SU-DHL-6 (cell line): ENCODE measurements around the gene P2RY14.

Experiments used
- H2AFZ ChIP-seq: fragments of 200-600 bp; sonication (generic); 2 replicates; pipeline ENCODE4 v1.6.1; 2014; ENCODE audit warnings: low read depth, mild to moderate bottlenecking, moderate library complexity, mixed read lengths, antibody characterized with exemption, low read length; ENCODE audit not compliant: severe bottlenecking
- H3F3A ChIP-seq: fragments of 200-600 bp; shearing (Covaris generic); 2 replicates; pipeline ENCODE4 v1.6.0; 2016; ENCODE audit warnings: antibody characterized with exemption, mild to moderate bottlenecking; ENCODE audit not compliant: insufficient read depth
- H3K27ac ChIP-seq: fragments of 200-600 bp; sonication (generic); 2 replicates; pipeline ENCODE4 v1.5.1; 2016; ENCODE audit warnings: low read depth, mild to moderate bottlenecking, low read length, moderate library complexity, mixed read lengths
- H3K27me3 ChIP-seq: fragments of 200-600 bp; sonication (generic), shearing (Covaris generic); 2 replicates; pipeline ENCODE4 v1.6.0; 2014; ENCODE audit warnings: mild to moderate bottlenecking, low read length
- H3K36me3 ChIP-seq: fragments of 200-600 bp; sonication (generic); 2 replicates; pipeline ENCODE4 v1.6.1; 2014; ENCODE audit warnings: mild to moderate bottlenecking, low read length, mixed read lengths
- H3K4me2 ChIP-seq: fragments of 300-600, 200-600 bp; shearing (Covaris generic), sonication (generic); 2 replicates; pipeline ENCODE4 v1.6.0; 2014; ENCODE audit warnings: low read length, low read depth, mild to moderate bottlenecking; ENCODE audit not compliant: poor library complexity, severe bottlenecking
- H3K4me3 ChIP-seq: fragments of 200-600 bp; sonication (generic); 2 replicates; pipeline ENCODE4 v1.5.1; 2014; ENCODE audit warnings: antibody characterized with exemption, low read length, mild to moderate bottlenecking, mixed read lengths; ENCODE audit not compliant: insufficient read depth, poor library complexity, severe bottlenecking
- H3K79me2 ChIP-seq: fragments of 200-600 bp; sonication (generic); 2 replicates; pipeline ENCODE4 v1.6.1; 2014; ENCODE audit warnings: mild to moderate bottlenecking, low read length, moderate library complexity; ENCODE audit not compliant: insufficient read depth
- H3K9ac ChIP-seq: fragments of 200-600 bp; sonication (generic); 2 replicates; pipeline ENCODE4 v1.7.0; 2014; ENCODE audit warnings: mild to moderate bottlenecking, low read length
- H3K9me2 ChIP-seq: fragments of 200-600 bp; sonication (generic); replicated peaks from 2 replicates; pipeline ENCODE4 v1.6.1; 2014; ENCODE audit warnings: low read length; ENCODE audit not compliant: insufficient read depth
- H3K9me3 ChIP-seq: fragments of 200-600 bp; sonication (generic); 2 replicates; pipeline ENCODE4 v1.6.1; 2014; ENCODE audit warnings: low read length, mixed read lengths; ENCODE audit not compliant: insufficient read depth
- H4K20me1 ChIP-seq: fragments of 200-600 bp; sonication (generic); 2 replicates; pipeline ENCODE4 v1.6.1; 2014; ENCODE audit warnings: low read depth, mild to moderate bottlenecking, antibody characterized with exemption, low read length, moderate library complexity, mixed read lengths
- EZH2phosphoT487 ChIP-seq: fragments of 200-600 bp; sonication (generic), shearing (Covaris generic); conservative IDR thresholded peaks from 2 replicates; pipeline ENCODE4 v1.6.1; 2018; ENCODE audit warnings: mild to moderate bottlenecking, antibody characterized with exemption, low read length, moderate library complexity, mixed read lengths
- TF ChIP-seq, protein P1 (sequence below): fragments of 200-600 bp; sonication (generic); IDR thresholded peaks from one replicate; pipeline ENCODE4 v1.5.1; 2017; ENCODE audit warnings: antibody characterized with exemption, mild to moderate bottlenecking, low read length, moderate library complexity; ENCODE audit not compliant: insufficient read depth, poor library complexity, severe bottlenecking

P2RY14 gene

GRCh38 chr3:151321526-151321925 is 43.2 kb upstream of the P2RY14 start:
- TF ChIP-seq, protein P1, sequence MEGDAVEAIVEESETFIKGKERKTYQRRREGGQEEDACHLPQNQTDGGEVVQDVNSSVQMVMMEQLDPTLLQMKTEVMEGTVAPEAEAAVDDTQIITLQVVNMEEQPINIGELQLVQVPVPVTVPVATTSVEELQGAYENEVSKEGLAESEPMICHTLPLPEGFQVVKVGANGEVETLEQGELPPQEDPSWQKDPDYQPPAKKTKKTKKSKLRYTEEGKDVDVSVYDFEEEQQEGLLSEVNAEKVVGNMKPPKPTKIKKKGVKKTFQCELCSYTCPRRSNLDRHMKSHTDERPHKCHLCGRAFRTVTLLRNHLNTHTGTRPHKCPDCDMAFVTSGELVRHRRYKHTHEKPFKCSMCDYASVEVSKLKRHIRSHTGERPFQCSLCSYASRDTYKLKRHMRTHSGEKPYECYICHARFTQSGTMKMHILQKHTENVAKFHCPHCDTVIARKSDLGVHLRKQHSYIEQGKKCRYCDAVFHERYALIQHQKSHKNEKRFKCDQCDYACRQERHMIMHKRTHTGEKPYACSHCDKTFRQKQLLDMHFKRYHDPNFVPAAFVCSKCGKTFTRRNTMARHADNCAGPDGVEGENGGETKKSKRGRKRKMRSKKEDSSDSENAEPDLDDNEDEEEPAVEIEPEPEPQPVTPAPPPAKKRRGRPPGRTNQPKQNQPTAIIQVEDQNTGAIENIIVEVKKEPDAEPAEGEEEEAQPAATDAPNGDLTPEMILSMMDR: no peak
- TF ChIP-seq EZH2phosphoT487: no peak
- Histone ChIP-seq H4K20me1 (no peaks in the 10 kb centered on the region), H3K79me2 (no peaks in the 10 kb centered on the region), H3K4me2 (no peak overlapping the region), H3K4me3 (no peak overlapping the region), H3K9me2 (no peaks in the 10 kb centered on the region), H3K27me3 (no peaks in the 10 kb centered on the region), H3K27ac (no peak overlapping the region), H2AFZ (no peak overlapping the region), H3K36me3 (no peaks in the 10 kb centered on the region), H3F3A (no peaks in the 10 kb centered on the region), H3K9me3 (no peaks in the 10 kb centered on the region), H3K9ac (no peak overlapping the region)

DNA sequence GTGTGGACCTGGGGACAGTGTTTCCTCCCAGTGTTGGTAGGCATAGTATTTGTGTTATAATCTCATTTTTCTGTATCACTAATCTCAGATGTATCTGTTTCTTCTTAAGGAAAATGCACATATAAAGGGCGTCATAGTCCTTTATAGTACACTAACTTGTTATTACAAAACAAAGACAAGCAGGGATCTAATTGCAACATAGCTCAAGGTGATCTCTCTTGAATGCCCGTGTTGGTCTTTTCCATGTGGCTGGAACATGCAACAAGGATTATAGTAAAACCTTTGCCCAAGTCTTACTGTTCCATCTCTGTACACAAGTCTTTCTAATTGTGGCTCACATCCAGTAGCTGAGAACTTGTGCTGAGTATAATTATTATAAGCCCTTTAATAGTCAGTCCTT is 41.8 kb upstream of the P2RY14 start:
- Histone ChIP-seq H3K9me2 (no peaks in the 10 kb centered on the region), H3K27ac (no peak overlapping the region), H3K27me3 (no peaks in the 10 kb centered on the region), H3K4me3 (no peak overlapping the region), H3K36me3 (no peaks in the 10 kb centered on the region), H3K9ac (no peak overlapping the region), H4K20me1 (no peaks in the 10 kb centered on the region), H3K4me2 (no peak overlapping the region), H3K9me3 (no peaks in the 10 kb centered on the region), H2AFZ (no peak overlapping the region), H3K79me2 (no peaks in the 10 kb centered on the region), H3F3A (no peaks in the 10 kb centered on the region)
- TF ChIP-seq, protein P1: no peak
- no peak for TF ChIP-seq EZH2phosphoT487

DNA sequence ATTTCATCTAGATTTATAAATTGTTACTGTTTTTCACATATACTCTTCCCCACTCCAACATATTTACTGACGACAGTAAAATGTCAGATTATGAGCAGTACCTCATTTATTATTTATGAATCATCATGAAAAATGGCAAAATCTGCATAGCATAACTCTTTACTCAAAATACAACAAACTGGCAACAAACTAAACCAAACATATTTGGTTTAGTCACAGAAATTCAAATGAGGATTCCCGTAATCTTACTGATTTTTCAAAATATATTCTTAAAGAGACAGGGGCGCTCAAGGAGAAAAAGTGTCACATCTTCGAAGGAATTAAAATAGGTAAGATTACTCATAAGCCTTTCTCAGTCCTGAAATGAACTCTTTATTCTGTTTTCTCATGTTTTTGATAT is 41.3 kb upstream of the P2RY14 start:
- no peaks in the 10 kb centered on the region for H3F3A ChIP-seq
- H3K36me3 ChIP-seq: no peaks in the 10 kb centered on the region
- no peak overlapping the region for H3K4me3 ChIP-seq
- H3K9ac ChIP-seq: no peak overlapping the region
- no peaks in the 10 kb centered on the region for H3K27me3 ChIP-seq
- no peaks in the 10 kb centered on the region for H3K9me3 ChIP-seq
- no peak overlapping the region for H3K4me2 ChIP-seq
- no peak overlapping the region for H3K27ac ChIP-seq
- H4K20me1 ChIP-seq: no peaks in the 10 kb centered on the region
- no peak overlapping the region for H2AFZ ChIP-seq
- H3K9me2 ChIP-seq: no peaks in the 10 kb centered on the region
- H3K79me2 ChIP-seq: no peaks in the 10 kb centered on the region
- TF ChIP-seq EZH2phosphoT487: no peak
- TF ChIP-seq, protein P1: no peak

DNA sequence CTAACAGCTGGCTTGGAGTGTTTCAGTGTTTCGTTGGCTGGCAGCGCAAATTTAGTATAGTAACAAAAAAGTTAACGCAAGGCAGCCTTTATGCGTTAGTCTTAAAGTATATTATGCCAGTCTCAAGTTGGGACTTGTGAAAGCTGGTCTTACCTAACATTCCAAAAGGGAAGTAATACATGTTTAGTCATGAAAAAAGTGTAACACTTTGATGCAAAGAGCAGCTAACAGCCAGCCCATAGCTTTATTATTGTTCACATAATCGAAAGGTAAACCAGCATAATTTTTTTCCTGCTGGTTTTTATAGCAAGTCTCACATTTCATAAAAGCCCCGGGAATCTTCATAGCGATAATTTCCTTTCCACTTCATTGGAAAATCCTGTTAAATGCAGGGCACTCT is 40.6 kb upstream of the P2RY14 start:
- Histone ChIP-seq H3K9me2 (no peaks in the 10 kb centered on the region), H3K4me2 (no peak overlapping the region), H3K36me3 (no peaks in the 10 kb centered on the region), H3F3A (no peaks in the 10 kb centered on the region), H3K9ac (no peak overlapping the region), H3K27me3 (no peaks in the 10 kb centered on the region), H4K20me1 (no peaks in the 10 kb centered on the region), H2AFZ (no peak overlapping the region), H3K79me2 (no peaks in the 10 kb centered on the region), H3K27ac (no peak overlapping the region), H3K9me3 (no peaks in the 10 kb centered on the region), H3K4me3 (no peak overlapping the region)
- no peak for TF ChIP-seq EZH2phosphoT487
- TF ChIP-seq, protein P1: no peak
